ENCODE data around the gene CLEC2A.

CLEC2A gene

DNA sequence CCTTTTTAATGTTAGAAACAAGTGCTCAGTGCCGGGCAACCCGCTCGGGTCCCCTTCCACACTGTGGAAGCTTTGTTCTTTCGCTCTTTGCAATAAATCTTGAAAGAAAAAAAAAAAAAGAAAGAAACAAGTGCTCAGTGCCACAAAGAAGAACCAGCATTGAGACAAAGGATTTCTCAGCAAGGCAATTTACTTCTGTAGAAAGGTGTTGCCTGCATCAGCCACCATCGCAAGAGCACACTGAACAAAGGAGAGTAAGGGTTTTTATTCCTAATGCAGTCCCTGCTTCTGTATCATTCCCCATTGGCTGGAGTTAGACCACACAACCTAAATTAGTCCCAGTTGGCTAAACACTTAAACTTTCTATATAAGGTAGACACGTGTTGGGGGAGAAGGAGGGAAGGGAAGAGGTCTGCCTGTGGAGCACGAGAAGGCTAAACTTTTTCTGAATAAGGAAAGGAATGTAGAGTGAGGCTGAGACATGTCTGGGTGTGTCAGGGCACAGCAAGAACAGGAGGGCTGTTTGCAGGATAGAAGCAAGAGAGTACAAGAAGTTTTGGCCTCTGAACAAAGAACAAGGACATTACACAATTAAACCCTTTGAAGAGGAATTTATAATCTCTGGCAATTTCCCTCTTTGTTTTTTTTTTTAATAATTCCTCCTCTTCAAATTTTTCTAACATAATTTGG, 29.5 kb downstream of the CLEC2A start:
- Mint-ChIP-seq H3K9me3 (peaks cover 17% of the 10 kb centered on the region), H3K27ac (no peak overlapping the region)

DNA sequence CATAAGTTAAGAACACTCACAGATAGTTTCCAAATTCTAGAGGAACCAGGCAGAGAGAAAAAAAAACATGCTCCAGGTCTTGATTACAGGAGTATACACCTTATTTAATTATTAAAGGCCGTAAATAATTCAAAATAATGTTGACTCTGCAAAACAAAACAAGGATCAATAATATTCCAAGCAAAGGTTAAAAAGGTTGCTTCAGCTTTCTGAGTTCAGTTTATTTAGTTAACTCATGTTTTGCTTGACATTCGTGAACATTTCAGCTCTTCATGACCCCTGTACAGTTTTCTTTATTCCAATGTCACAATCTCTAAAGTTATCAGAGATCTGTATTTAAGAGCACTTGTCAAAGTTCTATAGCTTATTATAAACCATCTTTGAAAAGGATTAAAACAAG, 31.2 kb downstream of the CLEC2A start:
- Mint-ChIP-seq H3K4me3 (no peak overlapping the region), H3K4me1 (no peaks in the 10 kb centered on the region), H3K36me3 (ENCODE audit: low read depth) (no peaks in the 10 kb centered on the region), H3K27ac (no peak overlapping the region), H3K9me3 (peaks cover 11% of the 10 kb centered on the region), H3K27me3 (ENCODE audit: low read depth) (no peaks in the 10 kb centered on the region)
- TF ChIP-seq, protein P1, sequence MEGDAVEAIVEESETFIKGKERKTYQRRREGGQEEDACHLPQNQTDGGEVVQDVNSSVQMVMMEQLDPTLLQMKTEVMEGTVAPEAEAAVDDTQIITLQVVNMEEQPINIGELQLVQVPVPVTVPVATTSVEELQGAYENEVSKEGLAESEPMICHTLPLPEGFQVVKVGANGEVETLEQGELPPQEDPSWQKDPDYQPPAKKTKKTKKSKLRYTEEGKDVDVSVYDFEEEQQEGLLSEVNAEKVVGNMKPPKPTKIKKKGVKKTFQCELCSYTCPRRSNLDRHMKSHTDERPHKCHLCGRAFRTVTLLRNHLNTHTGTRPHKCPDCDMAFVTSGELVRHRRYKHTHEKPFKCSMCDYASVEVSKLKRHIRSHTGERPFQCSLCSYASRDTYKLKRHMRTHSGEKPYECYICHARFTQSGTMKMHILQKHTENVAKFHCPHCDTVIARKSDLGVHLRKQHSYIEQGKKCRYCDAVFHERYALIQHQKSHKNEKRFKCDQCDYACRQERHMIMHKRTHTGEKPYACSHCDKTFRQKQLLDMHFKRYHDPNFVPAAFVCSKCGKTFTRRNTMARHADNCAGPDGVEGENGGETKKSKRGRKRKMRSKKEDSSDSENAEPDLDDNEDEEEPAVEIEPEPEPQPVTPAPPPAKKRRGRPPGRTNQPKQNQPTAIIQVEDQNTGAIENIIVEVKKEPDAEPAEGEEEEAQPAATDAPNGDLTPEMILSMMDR (IDR thresholded peaks at IDR 0.05; ENCODE audit: unreplicated experiment in 3 of 3) = no peak

More for the DNA sequence above, 29.5 kb downstream of the CLEC2A start:
- TF ChIP-seq, protein P1 (IDR thresholded peaks at IDR 0.05; ENCODE audit: unreplicated experiment in 3 of 3) = no peak
- Mint-ChIP-seq H3K27me3 (ENCODE audit: low read depth) (no peaks in the 10 kb centered on the region), H3K4me3 (no peak overlapping the region), H3K36me3 (ENCODE audit: low read depth) (no peaks in the 10 kb centered on the region), H3K4me1 (no peaks in the 10 kb centered on the region)

- H3K4me1 Mint-ChIP-seq = no peaks in the 10 kb centered on the region
- H3K4me3 Mint-ChIP-seq = no peak overlapping the region
- no peaks in the 10 kb centered on the region for H3K36me3 Mint-ChIP-seq (ENCODE audit: low read depth)
- no peak overlapping the region for H3K27ac Mint-ChIP-seq
- peaks cover 7% of the 10 kb centered on the region for H3K9me3 Mint-ChIP-seq
- TF ChIP-seq, protein P1 (IDR thresholded peaks at IDR 0.05; ENCODE audit: unreplicated experiment in 3 of 3) = no peak
- H3K27me3 Mint-ChIP-seq (ENCODE audit: low read depth) = no peaks in the 10 kb centered on the region
These were observed 33.0 kb downstream of the CLEC2A start for GRCh38 chr12:9899209-9899608.

DNA sequence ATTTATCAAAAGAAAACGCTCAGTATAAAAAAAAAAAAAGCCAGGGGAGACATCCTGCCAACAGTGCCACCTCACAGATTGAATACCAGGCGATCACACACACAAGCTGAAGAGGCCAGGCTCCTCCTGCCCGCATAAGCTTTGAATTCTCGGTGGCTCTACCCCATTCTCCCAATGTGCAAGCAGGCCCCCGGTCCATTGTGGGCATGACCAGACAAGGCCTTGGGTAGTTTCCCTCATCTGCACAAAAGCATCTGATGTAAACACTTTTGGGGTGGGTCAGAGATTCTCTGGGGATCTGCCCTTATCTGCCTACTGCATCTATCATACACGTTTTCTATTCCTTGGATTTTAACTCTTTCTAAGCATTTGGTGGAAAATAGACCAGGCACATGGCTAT, 34.6 kb downstream of the CLEC2A start:
- no peak overlapping the region for H3K4me3 Mint-ChIP-seq
- H3K27me3 Mint-ChIP-seq (ENCODE audit: low read depth) = no peaks in the 10 kb centered on the region
- H3K9me3 Mint-ChIP-seq = peaks cover 4% of the 10 kb centered on the region
- TF ChIP-seq, protein P1 (IDR thresholded peaks at IDR 0.05; ENCODE audit: unreplicated experiment in 3 of 3) = no peak
- H3K36me3 Mint-ChIP-seq (ENCODE audit: low read depth) = no peaks in the 10 kb centered on the region
- no peaks in the 10 kb centered on the region for H3K4me1 Mint-ChIP-seq
- no peak overlapping the region for H3K27ac Mint-ChIP-seq

- Mint-ChIP-seq H3K27ac (no peak overlapping the region), H3K36me3 (ENCODE audit: low read depth) (no peaks in the 10 kb centered on the region), H3K9me3 (no peaks in the 10 kb centered on the region), H3K4me3 (no peak overlapping the region), H3K27me3 (ENCODE audit: low read depth) (no peaks in the 10 kb centered on the region), H3K4me1 (no peaks in the 10 kb centered on the region)
- TF ChIP-seq, protein P1 (IDR thresholded peaks at IDR 0.05; ENCODE audit: unreplicated experiment in 3 of 3) = no peak
These were observed 36.8 kb downstream of the CLEC2A start for GRCh38 chr12:9895215-9895971.
